ENCODE measurements around the gene RABL6.
A peak's percentile ranks its signal among the peaks of the same experiment; 100 is the strongest.

RABL6 gene

DNA sequence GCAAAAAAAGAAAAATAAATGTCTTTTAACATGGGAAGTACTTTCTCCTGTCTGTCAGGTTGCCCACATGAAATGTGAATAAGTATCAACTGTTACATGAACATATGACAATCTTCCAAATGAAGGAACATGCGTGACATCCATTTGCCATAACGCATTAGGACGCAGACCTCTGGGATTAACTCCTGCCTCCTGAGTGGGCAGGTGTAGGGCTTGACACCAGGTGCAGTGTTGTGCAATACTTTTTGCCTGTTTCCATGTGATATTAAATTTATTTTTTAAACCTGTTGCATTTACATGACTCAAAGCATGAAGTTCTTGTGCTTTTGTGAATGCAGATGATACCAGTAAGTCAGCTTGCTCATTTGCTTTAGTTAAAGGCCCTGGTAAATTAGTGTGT, 25.3 kb upstream of the RABL6 start:
- ATAC-seq = no peak
- TF ChIP-seq ISL1 (CRISPR knock-in tag; IDR thresholded peaks at IDR 0.05) (no peak), PATZ1 (CRISPR knock-in tag; IDR thresholded peaks at IDR 0.05; ENCODE audit: borderline replicate concordance) (no peak), ZFP3 (CRISPR knock-in tag; IDR thresholded peaks at IDR 0.05) (no peak), RARB (CRISPR knock-in tag; IDR thresholded peaks at IDR 0.05) (no peak), ZFP30 (CRISPR knock-in tag; IDR thresholded peaks at IDR 0.05) (no peak), POU6F1 (CRISPR knock-in tag; IDR thresholded peaks at IDR 0.05; ENCODE audit: borderline replicate concordance, low read depth) (no peak), ZNF8 (CRISPR knock-in tag; IDR thresholded peaks at IDR 0.05) (no peak), ZNF565 (CRISPR knock-in tag; conservative IDR thresholded peaks at IDR 0.05; ENCODE audit: low read depth) (no peak), ARNTL (CRISPR knock-in tag; IDR thresholded peaks at IDR 0.05; ENCODE audit: borderline replicate concordance, low read depth) (no peak), TCF4 (CRISPR knock-in tag; IDR thresholded peaks at IDR 0.05; ENCODE audit: borderline replicate concordance) (no peak), ESRRG (CRISPR knock-in tag; IDR thresholded peaks at IDR 0.05) (no peak), OSR1 (CRISPR knock-in tag; IDR thresholded peaks at IDR 0.05) (no peak), SNAI2 (CRISPR knock-in tag; IDR thresholded peaks at IDR 0.05) (no peak), PPARA (CRISPR knock-in tag; IDR thresholded peaks at IDR 0.05; ENCODE audit: borderline replicate concordance) (no peak), ZC3H10 (CRISPR knock-in tag; IDR thresholded peaks at IDR 0.05) (no peak), ZNF70 (CRISPR knock-in tag; IDR thresholded peaks at IDR 0.05) (no peak)
- TF ChIP-seq, protein P1, sequence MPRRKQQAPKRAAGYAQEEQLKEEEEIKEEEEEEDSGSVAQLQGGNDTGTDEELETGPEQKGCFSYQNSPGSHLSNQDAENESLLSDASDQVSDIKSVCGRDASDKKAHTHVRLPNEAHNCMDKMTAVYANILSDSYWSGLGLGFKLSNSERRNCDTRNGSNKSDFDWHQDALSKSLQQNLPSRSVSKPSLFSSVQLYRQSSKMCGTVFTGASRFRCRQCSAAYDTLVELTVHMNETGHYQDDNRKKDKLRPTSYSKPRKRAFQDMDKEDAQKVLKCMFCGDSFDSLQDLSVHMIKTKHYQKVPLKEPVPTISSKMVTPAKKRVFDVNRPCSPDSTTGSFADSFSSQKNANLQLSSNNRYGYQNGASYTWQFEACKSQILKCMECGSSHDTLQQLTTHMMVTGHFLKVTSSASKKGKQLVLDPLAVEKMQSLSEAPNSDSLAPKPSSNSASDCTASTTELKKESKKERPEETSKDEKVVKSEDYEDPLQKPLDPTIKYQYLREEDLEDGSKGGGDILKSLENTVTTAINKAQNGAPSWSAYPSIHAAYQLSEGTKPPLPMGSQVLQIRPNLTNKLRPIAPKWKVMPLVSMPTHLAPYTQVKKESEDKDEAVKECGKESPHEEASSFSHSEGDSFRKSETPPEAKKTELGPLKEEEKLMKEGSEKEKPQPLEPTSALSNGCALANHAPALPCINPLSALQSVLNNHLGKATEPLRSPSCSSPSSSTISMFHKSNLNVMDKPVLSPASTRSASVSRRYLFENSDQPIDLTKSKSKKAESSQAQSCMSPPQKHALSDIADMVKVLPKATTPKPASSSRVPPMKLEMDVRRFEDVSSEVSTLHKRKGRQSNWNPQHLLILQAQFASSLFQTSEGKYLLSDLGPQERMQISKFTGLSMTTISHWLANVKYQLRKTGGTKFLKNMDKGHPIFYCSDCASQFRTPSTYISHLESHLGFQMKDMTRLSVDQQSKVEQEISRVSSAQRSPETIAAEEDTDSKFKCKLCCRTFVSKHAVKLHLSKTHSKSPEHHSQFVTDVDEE (CRISPR knock-in tag; IDR thresholded peaks at IDR 0.05) = no peak
- TF ChIP-seq, protein P2, sequence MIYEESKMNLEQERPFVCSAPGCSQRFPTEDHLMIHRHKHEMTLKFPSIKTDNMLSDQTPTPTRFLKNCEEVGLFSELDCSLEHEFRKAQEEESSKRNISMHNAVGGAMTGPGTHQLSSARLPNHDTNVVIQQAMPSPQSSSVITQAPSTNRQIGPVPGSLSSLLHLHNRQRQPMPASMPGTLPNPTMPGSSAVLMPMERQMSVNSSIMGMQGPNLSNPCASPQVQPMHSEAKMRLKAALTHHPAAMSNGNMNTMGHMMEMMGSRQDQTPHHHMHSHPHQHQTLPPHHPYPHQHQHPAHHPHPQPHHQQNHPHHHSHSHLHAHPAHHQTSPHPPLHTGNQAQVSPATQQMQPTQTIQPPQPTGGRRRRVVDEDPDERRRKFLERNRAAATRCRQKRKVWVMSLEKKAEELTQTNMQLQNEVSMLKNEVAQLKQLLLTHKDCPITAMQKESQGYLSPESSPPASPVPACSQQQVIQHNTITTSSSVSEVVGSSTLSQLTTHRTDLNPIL (CRISPR knock-in tag; IDR thresholded peaks at IDR 0.05; ENCODE audit: low read depth) = no peak

- TF ChIP-seq RARB (CRISPR knock-in tag; IDR thresholded peaks at IDR 0.05) = no peak
- no peak for TF ChIP-seq ZNF70 (CRISPR knock-in tag; IDR thresholded peaks at IDR 0.05)
- no peak for TF ChIP-seq SNAI2 (CRISPR knock-in tag; IDR thresholded peaks at IDR 0.05)
- TF ChIP-seq ESRRG (CRISPR knock-in tag; IDR thresholded peaks at IDR 0.05) = no peak
- no peak for TF ChIP-seq OSR1 (CRISPR knock-in tag; IDR thresholded peaks at IDR 0.05)
- no peak for TF ChIP-seq TCF4 (CRISPR knock-in tag; IDR thresholded peaks at IDR 0.05; ENCODE audit: borderline replicate concordance)
- no peak for TF ChIP-seq POU6F1 (CRISPR knock-in tag; IDR thresholded peaks at IDR 0.05; ENCODE audit: borderline replicate concordance, low read depth)
- TF ChIP-seq ZC3H10 (CRISPR knock-in tag; IDR thresholded peaks at IDR 0.05) = no peak
- TF ChIP-seq ZFP30 (CRISPR knock-in tag; IDR thresholded peaks at IDR 0.05) = no peak
- TF ChIP-seq, protein P2 (CRISPR knock-in tag; IDR thresholded peaks at IDR 0.05; ENCODE audit: low read depth) = no peak
- peak; percentile 30; the same call in 1 of the 3 replicates for ATAC-seq
These were observed 23.3 kb upstream of the RABL6 start for GRCh38 chr9:136784249-136784996.

Measured in SK-N-SH treated with all-trans-retinoic acid at 6 μM for 48 hours (cell line).